ENCODE results near the gene IFI27L1. TPM values are rescaled to one million over a fixed set of nuclear protein-coding genes. Genes with fewer than 3 reads are reported as not detected.

Gene IFI27L1
- total and polyA plus RNA-seq, 2 experiments from 2014 or later, result 9.7 to 28.6 TPM

DNA sequence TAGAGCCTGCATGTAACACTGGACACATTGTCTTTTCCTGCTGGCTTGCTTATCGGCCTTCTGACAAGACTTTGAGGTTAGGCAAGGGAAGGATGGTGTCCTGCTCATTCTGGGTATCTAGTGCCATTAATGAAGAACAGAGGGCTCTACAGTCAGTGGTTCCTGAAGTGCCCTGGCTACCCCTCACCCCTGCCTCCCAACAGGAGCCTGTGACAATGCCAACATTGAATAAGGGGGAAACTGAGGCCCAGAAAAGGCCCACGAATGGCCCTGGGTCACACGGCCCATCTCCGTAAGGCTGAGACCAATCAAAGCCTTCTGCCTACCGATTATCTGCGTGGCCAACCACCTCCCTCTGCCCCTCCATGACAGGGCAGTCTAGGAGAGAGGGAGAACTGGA is 46.2 kb downstream of the IFI27L1 start:
- Histone ChIP-seq H3K4me2 (no peak overlapping the region), H3K4me1 (ENCODE audit: insufficient read depth) (peaks cover 11% of the 10 kb centered on the region; the same call in 1 of the 2 replicates), H2AFZ (no peak overlapping the region), H3K4me3 (no peak overlapping the region), H4K20me1 (replicated peaks; ENCODE audit: insufficient read depth) (no peaks in the 10 kb centered on the region), H3K27ac (ENCODE audit: low read depth) (no peak overlapping the region), H3F3A (replicated peaks; ENCODE audit: low read depth) (no peaks in the 10 kb centered on the region), H3K79me2 (replicated peaks; ENCODE audit: insufficient read depth) (no peaks in the 10 kb centered on the region), H3K36me3 (ENCODE audit: insufficient read depth) (no peaks in the 10 kb centered on the region), H3K27me3 (ENCODE audit: insufficient read depth) (no peaks in the 10 kb centered on the region), H3K9me2 (ENCODE audit: insufficient read depth) (no peaks in the 10 kb centered on the region)
- H3K9me3 Mint-ChIP-seq, result peaks cover 4% of the 10 kb centered on the region; the same call in 1 of the 3 replicates
- peaks cover 8% of the 10 kb centered on the region for H3K4me1 Mint-ChIP-seq
- no peak overlapping the region for H3K4me3 Mint-ChIP-seq
- H3K27me3 Mint-ChIP-seq (ENCODE audit: insufficient read depth, low read depth, poor library complexity), result peaks cover 5% of the 10 kb centered on the region
- no peaks in the 10 kb centered on the region; the same call in 2 of the 3 replicates for H3K36me3 Mint-ChIP-seq (ENCODE audit: low read depth)
- H3K27ac Mint-ChIP-seq, result no peak overlapping the region
- TF ChIP-seq NANOG (IDR thresholded peaks at IDR 0.05; ENCODE audit: borderline replicate concordance) (no peak), ZNF331 (CRISPR knock-in tag; IDR thresholded peaks at IDR 0.05; ENCODE audit: low read depth) (no peak), POLR2AphosphoS5 (IDR thresholded peaks at IDR 0.05; ENCODE audit: low read depth) (no peak), EZH2phosphoT487 (IDR thresholded peaks at IDR 0.05; ENCODE audit: unreplicated experiment) (no peak), JUNB (IDR thresholded peaks at IDR 0.05; ENCODE audit: unreplicated experiment) (no peak), CREB1 (CRISPR knock-in tag; IDR thresholded peaks at IDR 0.05; ENCODE audit: low read depth) (no peak), EZH2 (IDR thresholded peaks at IDR 0.05; ENCODE audit: low read depth, unreplicated experiment) (no peak), STAT1 (IDR thresholded peaks at IDR 0.05; ENCODE audit: unreplicated experiment) (no peak), ZNF114 (CRISPR knock-in tag; IDR thresholded peaks at IDR 0.05) (no peak)
- TF ChIP-seq, protein P1, sequence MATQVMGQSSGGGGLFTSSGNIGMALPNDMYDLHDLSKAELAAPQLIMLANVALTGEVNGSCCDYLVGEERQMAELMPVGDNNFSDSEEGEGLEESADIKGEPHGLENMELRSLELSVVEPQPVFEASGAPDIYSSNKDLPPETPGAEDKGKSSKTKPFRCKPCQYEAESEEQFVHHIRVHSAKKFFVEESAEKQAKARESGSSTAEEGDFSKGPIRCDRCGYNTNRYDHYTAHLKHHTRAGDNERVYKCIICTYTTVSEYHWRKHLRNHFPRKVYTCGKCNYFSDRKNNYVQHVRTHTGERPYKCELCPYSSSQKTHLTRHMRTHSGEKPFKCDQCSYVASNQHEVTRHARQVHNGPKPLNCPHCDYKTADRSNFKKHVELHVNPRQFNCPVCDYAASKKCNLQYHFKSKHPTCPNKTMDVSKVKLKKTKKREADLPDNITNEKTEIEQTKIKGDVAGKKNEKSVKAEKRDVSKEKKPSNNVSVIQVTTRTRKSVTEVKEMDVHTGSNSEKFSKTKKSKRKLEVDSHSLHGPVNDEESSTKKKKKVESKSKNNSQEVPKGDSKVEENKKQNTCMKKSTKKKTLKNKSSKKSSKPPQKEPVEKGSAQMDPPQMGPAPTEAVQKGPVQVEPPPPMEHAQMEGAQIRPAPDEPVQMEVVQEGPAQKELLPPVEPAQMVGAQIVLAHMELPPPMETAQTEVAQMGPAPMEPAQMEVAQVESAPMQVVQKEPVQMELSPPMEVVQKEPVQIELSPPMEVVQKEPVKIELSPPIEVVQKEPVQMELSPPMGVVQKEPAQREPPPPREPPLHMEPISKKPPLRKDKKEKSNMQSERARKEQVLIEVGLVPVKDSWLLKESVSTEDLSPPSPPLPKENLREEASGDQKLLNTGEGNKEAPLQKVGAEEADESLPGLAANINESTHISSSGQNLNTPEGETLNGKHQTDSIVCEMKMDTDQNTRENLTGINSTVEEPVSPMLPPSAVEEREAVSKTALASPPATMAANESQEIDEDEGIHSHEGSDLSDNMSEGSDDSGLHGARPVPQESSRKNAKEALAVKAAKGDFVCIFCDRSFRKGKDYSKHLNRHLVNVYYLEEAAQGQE (IDR thresholded peaks at IDR 0.05; ENCODE audit: unreplicated experiment), result no peak
- TF ChIP-seq, protein P2, sequence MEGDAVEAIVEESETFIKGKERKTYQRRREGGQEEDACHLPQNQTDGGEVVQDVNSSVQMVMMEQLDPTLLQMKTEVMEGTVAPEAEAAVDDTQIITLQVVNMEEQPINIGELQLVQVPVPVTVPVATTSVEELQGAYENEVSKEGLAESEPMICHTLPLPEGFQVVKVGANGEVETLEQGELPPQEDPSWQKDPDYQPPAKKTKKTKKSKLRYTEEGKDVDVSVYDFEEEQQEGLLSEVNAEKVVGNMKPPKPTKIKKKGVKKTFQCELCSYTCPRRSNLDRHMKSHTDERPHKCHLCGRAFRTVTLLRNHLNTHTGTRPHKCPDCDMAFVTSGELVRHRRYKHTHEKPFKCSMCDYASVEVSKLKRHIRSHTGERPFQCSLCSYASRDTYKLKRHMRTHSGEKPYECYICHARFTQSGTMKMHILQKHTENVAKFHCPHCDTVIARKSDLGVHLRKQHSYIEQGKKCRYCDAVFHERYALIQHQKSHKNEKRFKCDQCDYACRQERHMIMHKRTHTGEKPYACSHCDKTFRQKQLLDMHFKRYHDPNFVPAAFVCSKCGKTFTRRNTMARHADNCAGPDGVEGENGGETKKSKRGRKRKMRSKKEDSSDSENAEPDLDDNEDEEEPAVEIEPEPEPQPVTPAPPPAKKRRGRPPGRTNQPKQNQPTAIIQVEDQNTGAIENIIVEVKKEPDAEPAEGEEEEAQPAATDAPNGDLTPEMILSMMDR (conservative IDR thresholded peaks at IDR 0.05; ENCODE audit: low read depth in 2 of 2), result no peak
- TF ChIP-seq, protein P3, sequence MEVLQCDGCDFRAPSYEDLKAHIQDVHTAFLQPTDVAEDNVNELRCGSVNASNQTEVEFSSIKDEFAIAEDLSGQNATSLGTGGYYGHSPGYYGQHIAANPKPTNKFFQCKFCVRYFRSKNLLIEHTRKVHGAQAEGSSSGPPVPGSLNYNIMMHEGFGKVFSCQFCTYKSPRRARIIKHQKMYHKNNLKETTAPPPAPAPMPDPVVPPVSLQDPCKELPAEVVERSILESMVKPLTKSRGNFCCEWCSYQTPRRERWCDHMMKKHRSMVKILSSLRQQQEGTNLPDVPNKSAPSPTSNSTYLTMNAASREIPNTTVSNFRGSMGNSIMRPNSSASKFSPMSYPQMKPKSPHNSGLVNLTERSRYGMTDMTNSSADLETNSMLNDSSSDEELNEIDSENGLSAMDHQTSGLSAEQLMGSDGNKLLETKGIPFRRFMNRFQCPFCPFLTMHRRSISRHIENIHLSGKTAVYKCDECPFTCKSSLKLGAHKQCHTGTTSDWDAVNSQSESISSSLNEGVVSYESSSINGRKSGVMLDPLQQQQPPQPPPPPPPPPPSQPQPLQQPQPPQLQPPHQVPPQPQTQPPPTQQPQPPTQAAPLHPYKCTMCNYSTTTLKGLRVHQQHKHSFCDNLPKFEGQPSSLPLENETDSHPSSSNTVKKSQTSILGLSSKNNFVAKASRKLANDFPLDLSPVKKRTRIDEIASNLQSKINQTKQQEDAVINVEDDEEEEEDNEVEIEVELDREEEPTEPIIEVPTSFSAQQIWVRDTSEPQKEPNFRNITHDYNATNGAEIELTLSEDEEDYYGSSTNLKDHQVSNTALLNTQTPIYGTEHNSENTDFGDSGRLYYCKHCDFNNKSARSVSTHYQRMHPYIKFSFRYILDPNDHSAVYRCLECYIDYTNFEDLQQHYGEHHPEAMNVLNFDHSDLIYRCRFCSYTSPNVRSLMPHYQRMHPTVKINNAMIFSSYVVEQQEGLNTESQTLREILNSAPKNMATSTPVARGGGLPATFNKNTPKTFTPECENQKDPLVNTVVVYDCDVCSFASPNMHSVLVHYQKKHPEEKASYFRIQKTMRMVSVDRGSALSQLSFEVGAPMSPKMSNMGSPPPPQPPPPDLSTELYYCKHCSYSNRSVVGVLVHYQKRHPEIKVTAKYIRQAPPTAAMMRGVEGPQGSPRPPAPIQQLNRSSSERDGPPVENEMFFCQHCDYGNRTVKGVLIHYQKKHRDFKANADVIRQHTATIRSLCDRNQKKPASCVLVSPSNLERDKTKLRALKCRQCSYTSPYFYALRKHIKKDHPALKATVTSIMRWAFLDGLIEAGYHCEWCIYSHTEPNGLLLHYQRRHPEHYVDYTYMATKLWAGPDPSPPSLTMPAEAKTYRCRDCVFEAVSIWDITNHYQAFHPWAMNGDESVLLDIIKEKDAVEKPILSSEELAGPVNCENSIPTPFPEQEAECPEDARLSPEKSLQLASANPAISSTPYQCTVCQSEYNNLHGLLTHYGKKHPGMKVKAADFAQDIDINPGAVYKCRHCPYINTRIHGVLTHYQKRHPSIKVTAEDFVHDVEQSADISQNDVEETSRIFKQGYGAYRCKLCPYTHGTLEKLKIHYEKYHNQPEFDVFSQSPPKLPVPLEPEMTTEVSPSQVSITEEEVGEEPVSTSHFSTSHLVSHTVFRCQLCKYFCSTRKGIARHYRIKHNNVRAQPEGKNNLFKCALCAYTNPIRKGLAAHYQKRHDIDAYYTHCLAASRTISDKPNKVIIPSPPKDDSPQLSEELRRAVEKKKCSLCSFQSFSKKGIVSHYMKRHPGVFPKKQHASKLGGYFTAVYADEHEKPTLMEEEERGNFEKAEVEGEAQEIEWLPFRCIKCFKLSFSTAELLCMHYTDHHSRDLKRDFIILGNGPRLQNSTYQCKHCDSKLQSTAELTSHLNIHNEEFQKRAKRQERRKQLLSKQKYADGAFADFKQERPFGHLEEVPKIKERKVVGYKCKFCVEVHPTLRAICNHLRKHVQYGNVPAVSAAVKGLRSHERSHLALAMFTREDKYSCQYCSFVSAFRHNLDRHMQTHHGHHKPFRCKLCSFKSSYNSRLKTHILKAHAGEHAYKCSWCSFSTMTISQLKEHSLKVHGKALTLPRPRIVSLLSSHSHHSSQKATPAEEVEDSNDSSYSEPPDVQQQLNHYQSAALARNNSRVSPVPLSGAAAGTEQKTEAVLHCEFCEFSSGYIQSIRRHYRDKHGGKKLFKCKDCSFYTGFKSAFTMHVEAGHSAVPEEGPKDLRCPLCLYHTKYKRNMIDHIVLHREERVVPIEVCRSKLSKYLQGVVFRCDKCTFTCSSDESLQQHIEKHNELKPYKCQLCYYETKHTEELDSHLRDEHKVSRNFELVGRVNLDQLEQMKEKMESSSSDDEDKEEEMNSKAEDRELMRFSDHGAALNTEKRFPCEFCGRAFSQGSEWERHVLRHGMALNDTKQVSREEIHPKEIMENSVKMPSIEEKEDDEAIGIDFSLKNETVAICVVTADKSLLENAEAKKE (CRISPR knock-in tag; IDR thresholded peaks at IDR 0.05), result no peak
- TF ChIP-seq, protein P4, sequence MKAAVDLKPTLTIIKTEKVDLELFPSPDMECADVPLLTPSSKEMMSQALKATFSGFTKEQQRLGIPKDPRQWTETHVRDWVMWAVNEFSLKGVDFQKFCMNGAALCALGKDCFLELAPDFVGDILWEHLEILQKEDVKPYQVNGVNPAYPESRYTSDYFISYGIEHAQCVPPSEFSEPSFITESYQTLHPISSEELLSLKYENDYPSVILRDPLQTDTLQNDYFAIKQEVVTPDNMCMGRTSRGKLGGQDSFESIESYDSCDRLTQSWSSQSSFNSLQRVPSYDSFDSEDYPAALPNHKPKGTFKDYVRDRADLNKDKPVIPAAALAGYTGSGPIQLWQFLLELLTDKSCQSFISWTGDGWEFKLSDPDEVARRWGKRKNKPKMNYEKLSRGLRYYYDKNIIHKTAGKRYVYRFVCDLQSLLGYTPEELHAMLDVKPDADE (IDR thresholded peaks at IDR 0.05), result no peak
- DNase-seq (ENCODE audit: low spot score) (no peak), ATAC-seq (no peak)

All from GM23338 (cell line).